HuH-7 (cell line): ENCODE data around the gene SOAT1.
A peak's percentile ranks its signal among the peaks of the same experiment; 100 is the strongest.
"Not testable (repeated sequence)": the region's sequence is repeated elsewhere in the genome, so short reads cannot be mapped to it uniquely, and the experiment has no call there.

Source experiments
- DNase-seq: peaks from one replicate; pipeline ENCODE4 v3.0.0; 2011; ENCODE audit warnings: low spot score

Gene SOAT1

GRCh38 chr1:179293340-179294327 lies at the start of gene SOAT1:
Gene SOAT1 (plus strand): TSS chr1:179293797. CDS start chr1:179302685, 8,888 bp downstream.
- peak; percentile 92 for DNase-seq

GRCh38 chr1:179245426-179245825 lies 48.2 kb upstream of the SOAT1 start:
- DNase-seq: not testable (repeated sequence)

GRCh38 chr1:179247923-179248322 lies 45.7 kb upstream of the SOAT1 start:
- DNase-seq: no peak

- peak; percentile 36 for DNase-seq
Measured at GRCh38 chr1:179251675-179252074, 41.9 kb upstream of the SOAT1 start.

- DNase-seq: no peak
Measured at GRCh38 chr1:179252606-179253005, 41.0 kb upstream of the SOAT1 start.

DNA sequence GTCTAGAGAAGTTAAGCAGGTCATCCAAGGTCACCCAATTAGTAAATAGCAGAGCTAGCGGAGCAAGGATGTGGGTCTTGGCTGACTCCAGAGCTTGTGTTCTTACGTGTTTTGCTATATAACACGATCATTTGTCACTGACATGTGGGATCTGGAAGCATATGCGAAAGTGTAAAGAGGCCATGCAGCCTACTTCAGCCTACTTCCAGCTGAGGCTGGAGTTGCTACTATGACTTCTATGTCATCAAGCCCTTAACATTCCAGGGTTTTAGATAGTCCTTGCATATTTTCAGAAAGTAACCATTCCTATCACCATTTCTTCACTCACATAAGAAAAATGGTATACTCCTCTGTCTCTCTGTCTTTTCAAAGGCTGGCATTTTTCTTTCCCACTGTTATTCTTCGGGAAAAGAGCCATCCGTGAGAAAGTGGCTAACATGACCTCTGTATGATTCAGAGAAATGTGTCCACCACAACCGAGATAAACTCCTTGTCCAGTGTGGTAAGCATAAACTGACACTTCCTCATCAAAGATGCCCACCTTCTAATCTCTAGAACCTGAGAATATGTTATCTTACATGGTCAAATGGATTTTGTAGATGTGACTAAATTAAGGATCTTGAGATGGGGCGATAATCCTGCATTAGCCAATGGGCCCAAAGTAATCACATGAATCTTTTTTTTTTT lies 40.2 kb upstream of the SOAT1 start:
- no peak for DNase-seq

DNA sequence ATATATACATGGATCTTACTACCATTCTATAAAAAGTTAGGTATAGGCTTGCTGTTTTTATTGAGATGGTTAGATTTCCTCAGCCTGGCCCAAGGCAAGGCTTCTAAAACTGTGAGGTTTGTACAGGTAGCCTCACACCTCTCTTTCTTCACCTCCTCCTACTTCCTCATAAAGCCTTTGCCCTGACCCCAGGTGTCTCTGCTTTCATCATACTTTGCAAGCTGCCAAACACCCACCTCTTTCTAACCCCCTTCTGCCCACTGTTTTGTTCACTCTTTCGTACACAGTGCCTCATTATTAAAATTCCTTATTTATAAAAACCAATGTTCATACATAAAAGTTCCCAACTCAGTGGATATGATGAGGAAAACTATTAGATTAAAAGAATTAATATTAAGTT lies 31.4 kb upstream of the SOAT1 start:
- DNase-seq: no peak

DNA sequence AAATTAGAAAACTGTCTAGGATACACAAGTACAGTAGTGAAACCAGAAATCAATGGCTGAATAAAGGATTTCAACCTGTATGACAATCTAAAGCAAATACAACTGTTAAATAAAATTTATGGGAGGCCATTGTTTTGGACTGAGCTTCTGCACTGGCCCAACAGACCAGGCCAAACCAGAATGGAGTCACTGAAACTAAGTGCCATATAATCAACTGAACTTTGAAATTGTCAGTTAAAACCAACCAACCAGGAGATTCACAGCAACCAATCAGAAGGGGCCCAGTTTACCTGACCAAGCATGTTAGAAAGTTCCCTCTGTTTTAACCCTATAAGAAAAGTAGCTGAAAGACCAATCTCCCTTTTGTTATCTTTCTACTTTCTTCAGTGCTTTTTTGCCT lies 30.5 kb upstream of the SOAT1 start:
- no peak for DNase-seq

DNA sequence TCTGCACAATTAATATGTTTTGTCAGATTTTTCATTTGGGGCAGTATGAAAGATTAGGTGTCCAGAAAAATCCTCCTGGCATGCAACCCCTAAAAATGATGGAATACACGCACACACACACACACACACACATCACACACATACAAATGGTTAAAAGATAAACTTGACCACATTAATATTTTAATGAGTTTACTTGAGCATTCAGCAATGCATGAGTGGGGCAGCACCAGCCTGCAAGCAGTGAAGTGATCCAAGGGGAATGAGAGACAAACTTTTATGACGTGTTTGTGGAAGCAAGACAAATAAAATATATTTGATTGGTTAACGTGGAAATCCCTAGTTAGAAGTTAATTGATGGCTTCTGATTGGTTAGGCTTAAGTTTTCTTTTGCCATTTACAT lies 29.1 kb upstream of the SOAT1 start:
- no peak for DNase-seq

GRCh38 chr1:179269071-179269470 lies 24.5 kb upstream of the SOAT1 start:
- DNase-seq: no peak

GRCh38 chr1:179274424-179274823 lies 19.2 kb upstream of the SOAT1 start:
- not testable (repeated sequence) for DNase-seq

GRCh38 chr1:179278920-179279319 lies 14.7 kb upstream of the SOAT1 start:
- no peak for DNase-seq

DNA sequence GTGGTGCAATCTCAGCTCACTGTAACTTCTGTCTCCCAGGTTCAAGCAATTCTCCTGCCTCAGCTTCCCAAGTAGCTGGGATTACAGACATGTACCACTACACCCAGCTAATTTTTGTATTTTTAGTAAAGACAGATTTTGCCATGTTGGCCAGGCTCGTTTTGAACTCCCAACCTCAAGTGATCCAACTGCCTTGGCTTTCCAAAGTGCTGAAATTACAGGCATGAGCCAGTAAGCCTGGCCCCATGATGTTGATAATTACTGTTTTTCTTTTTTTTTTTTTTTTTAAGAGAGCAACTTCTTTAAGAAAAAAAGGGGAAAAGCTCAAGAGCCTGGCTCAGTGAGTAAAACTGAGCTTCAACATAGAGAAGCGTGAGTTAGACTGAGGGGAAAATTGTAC lies 9.6 kb upstream of the SOAT1 start:
- DNase-seq: no peak

DNA sequence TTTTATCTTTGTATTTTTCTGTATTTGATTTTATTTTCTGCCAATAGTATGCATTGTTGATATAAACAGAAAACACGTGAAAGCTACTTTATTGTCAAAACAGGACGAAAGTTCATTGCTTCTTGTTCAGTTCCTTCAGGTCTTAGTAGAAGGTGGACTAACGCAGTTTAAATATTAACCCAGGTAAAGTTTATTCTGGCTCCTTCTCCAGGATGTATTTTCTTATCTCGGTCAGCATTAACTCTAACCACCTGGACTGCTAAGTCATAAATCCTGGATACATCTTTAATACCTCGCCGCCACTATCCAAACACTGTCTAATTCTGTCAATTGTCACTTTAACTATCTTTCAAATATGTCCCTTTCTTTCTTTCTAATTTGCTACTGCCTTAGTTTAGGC lies 5.7 kb upstream of the SOAT1 start:
- DNase-seq: no peak

DNA sequence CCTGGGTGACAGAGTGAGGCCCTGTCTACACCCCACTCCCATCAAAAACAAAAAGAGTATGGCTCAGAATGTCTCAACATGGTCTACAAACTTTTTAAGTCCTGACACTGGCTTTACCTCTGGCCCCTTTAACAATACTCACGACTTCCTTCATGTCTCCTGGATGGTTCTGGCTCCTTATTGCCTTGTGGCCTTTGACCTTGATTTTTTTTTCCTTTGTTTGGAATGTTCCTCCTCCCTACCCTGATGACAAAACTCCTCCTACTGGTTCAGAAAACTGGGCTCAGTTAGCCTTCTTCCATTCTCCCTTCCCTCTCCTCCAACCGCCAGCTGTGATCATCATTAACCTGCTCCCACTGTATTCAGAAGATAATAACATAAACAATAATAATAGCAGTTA lies 4.6 kb upstream of the SOAT1 start:
- no peak for DNase-seq

DNA sequence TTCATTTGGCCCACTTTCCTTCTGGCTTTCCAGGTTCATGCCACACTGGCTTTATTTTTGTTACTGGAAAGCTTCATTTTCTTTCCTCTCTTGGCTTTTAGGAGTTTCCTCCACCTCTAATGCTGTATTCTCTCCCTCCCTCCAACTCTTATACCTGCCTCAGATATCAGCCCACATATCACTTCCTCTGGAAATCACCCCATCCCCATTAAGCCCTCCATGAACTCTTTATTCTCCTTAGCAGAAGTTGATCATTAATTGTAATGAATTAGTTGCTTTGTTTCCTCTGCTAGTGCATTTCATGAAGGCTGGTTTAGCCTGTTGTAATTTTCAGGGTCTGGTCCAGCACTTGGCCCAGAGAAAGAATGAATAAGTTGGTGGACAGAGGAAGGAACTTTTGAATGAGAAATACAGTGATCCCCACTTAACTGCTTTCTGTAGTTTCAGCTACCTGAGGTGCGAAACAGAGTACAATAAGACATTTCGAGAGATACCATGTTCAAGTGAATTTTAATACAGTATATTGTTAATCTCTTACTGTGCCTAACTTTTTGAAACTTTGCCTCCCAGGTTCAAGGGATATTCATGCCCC lies 1.7 kb downstream of the SOAT1 start:
- DNase-seq: no peak

- no peak for DNase-seq
Measured at GRCh38 chr1:179296356-179297104, 2.9 kb downstream of the SOAT1 start.

- DNase-seq: no peak
Measured at GRCh38 chr1:179297105-179297378, 3.4 kb downstream of the SOAT1 start.

DNA sequence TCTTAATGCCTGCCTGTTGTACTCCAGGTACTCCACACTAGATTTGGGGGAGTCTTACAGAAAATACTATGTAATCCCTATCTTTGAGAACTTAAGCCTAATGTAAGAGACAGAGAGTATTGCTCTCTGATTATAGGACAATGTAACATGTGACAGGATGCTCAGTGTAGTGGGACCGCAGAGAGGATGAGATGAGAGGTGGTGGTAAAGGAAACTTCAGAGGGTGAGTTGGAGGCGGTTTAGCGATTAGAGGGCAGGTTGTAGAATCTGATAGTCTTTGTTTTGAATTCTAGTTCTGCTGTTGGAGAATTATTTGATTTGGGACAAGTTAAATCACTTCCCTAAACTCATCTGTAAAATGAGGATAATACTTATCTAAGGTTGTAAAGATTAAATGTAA lies 5.4 kb downstream of the SOAT1 start:
- no peak for DNase-seq

GRCh38 chr1:179300112-179300511 lies 6.5 kb downstream of the SOAT1 start:
- DNase-seq: no peak

DNA sequence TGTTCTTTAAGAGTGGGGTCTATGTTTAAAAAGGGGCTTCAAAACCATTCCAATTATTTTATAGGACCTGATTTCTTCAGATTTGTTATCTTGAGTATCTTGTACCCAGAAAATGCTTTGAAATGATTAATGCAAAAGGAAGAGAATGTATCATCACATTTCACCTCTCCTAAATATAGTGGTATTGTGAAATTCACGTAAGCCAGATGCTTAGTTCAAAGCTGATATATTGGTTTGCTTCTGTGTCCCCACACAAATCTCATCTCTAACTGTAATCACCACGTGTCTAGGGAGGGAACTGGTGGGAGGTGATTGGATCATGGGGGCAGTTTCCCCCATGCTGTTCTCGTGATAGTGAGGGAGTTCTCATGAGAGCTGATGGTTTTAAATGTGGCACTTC lies 8.5 kb downstream of the SOAT1 start:
- no peak for DNase-seq

GRCh38 chr1:179303200-179303785 lies 9.7 kb downstream of the SOAT1 start:
- DNase-seq: no peak
